Glutamatergic neuron (in vitro differentiated cells): Measurements from ENCODE around the gene CLNK. TPM values are rescaled to one million over a fixed set of nuclear protein-coding genes. Genes with fewer than 3 reads are reported as not detected.

Source experiments
- DNase-seq: peaks from one replicate; pipeline ENCODE4 v3.0.0; 2022
- H3K27ac Mint-ChIP-seq: one replicate; pipeline ENCODE4 v1.8.0; 2020; ENCODE audit warnings: mild to moderate bottlenecking, mixed read lengths, inconsistent platforms; ENCODE audit not compliant: unreplicated experiment
- H3K27me3 Mint-ChIP-seq: one replicate; pipeline ENCODE4 v1.8.0; 2020; ENCODE audit warnings: mild to moderate bottlenecking, moderate library complexity, mixed read lengths, inconsistent platforms; ENCODE audit not compliant: unreplicated experiment
- H3K36me3 Mint-ChIP-seq: one replicate; pipeline ENCODE4 v1.8.0; 2020; ENCODE audit warnings: mild to moderate bottlenecking, mixed read lengths, inconsistent platforms; ENCODE audit not compliant: unreplicated experiment
- H3K4me1 Mint-ChIP-seq: one replicate; pipeline ENCODE4 v1.8.0; 2020; ENCODE audit warnings: mild to moderate bottlenecking, low read depth, mixed read lengths, inconsistent platforms; ENCODE audit not compliant: unreplicated experiment
- H3K4me3 Mint-ChIP-seq: one replicate; pipeline ENCODE4 v1.8.0; 2020; ENCODE audit warnings: mild to moderate bottlenecking, mixed read lengths, inconsistent platforms; ENCODE audit not compliant: unreplicated experiment
- H3K9me3 Mint-ChIP-seq: one replicate; pipeline ENCODE4 v1.8.0; 2020; ENCODE audit warnings: mild to moderate bottlenecking, moderate library complexity, mixed read lengths, inconsistent platforms; ENCODE audit not compliant: unreplicated experiment
- total RNA-seq: library from RNA; stranded (reverse); fragmentation: NEBNext Ultra II Directional; extraction: Animal tissue kit (Norgen Biotek cat#: 25700); gene quantifications from one replicate; pipeline ENCODE4 v1.2.1, GENCODE V29; 2021; ENCODE audit not compliant: unreplicated experiment
- TF ChIP-seq, protein P1 (sequence below): fragments of 200-600 bp; sonication (generic); IDR thresholded peaks from one replicate; pipeline ENCODE4 v1.5.0; 2021; ENCODE audit not compliant: partially characterized antibody, unreplicated experiment

CLNK gene
- total RNA-seq, 1 donor from 2014 or later = not detected

DNA sequence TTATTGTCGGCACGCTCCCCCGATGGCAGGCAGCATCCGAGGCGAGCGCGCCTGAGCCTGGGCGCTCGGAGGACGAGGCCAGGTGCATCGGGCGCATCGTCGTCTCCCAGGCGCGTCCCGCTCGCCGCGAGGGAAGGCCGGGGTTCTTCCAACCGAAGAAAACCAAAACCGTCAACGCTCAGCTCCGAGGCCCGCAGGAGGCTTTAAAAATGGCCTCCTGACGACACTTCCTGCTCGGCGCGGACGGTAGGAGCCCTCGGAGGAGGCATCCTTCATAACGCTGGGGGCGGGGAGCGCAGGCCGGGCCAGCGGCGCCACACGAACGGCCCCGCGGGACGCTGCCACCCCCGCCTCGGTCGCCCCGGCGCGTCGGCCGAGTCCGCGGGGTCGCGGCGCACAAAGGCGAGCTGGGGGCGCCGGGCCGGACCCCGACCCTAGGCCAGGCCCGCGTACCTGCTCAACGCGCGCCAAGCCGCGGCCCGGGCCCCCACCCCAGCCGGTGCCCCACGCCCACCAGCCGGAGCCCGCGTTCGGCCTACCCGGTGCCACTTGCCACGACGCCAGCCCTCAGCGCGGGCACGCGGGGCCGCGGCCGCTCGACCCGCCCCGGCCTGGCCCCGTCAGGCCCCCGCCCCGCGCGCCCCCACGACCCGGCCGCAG, 227.8 kb downstream of the CLNK start:
- peaks cover 19% of the 10 kb centered on the region for H3K27me3 Mint-ChIP-seq
- H3K27ac Mint-ChIP-seq = peak overlapping the region; percentile 95
- peak; percentile 66 for DNase-seq
- TF ChIP-seq, protein P1, sequence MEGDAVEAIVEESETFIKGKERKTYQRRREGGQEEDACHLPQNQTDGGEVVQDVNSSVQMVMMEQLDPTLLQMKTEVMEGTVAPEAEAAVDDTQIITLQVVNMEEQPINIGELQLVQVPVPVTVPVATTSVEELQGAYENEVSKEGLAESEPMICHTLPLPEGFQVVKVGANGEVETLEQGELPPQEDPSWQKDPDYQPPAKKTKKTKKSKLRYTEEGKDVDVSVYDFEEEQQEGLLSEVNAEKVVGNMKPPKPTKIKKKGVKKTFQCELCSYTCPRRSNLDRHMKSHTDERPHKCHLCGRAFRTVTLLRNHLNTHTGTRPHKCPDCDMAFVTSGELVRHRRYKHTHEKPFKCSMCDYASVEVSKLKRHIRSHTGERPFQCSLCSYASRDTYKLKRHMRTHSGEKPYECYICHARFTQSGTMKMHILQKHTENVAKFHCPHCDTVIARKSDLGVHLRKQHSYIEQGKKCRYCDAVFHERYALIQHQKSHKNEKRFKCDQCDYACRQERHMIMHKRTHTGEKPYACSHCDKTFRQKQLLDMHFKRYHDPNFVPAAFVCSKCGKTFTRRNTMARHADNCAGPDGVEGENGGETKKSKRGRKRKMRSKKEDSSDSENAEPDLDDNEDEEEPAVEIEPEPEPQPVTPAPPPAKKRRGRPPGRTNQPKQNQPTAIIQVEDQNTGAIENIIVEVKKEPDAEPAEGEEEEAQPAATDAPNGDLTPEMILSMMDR = no peak
- H3K4me3 Mint-ChIP-seq = peak overlapping the region; percentile 96
- H3K36me3 Mint-ChIP-seq = peaks cover 26% of the 10 kb centered on the region
- peaks cover 12% of the 10 kb centered on the region for H3K4me1 Mint-ChIP-seq
- peaks cover 7% of the 10 kb centered on the region for H3K9me3 Mint-ChIP-seq

DNA sequence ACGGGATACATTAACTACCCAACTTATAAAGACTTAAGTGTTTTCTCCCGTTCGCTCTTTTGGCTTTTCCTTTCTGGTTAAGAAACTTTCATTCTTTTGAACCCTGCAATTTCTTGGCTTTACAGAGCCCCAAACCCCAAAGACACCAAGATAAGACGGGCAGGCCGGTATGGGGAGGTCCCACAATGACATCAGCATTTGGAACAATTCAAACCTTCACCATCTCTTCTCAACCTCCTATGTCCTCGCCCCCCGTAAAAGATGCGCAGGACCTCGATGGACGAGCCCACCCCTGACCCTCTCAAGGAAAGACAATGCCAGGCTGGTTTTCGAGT, 228.3 kb downstream of the CLNK start:
- DNase-seq = no peak
- peaks cover 26% of the 10 kb centered on the region for H3K36me3 Mint-ChIP-seq
- H3K27ac Mint-ChIP-seq = peak overlapping the region; percentile 95
- TF ChIP-seq, protein P1 = no peak
- H3K4me1 Mint-ChIP-seq = peaks cover 12% of the 10 kb centered on the region
- H3K27me3 Mint-ChIP-seq = peaks cover 17% of the 10 kb centered on the region
- peak overlapping the region; percentile 96 for H3K4me3 Mint-ChIP-seq
- H3K9me3 Mint-ChIP-seq = peaks cover 7% of the 10 kb centered on the region

DNA sequence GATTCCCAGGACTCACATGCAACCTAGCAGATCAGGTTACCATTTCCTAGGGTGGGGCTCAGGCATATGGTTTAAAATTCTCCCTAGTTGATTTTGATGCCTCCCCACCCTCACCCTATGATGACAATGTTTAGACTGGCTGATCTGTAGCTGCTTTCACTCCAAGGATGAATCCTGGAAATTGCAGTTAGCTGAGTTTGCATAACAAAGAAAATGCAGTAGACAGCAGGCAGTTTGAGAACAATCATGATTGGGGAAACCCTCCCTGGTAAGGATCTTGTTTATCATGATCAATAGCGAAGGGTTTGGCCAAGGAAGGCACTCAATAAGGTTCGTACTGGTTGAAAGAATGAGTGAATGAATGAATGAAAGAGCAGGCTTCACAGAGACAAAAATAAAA, 229.4 kb downstream of the CLNK start:
- Mint-ChIP-seq H3K27me3 (peaks cover 15% of the 10 kb centered on the region), H3K36me3 (peaks cover 29% of the 10 kb centered on the region), H3K4me1 (peaks cover 12% of the 10 kb centered on the region), H3K9me3 (peaks cover 2% of the 10 kb centered on the region), H3K27ac (peak overlapping the region; percentile 84), H3K4me3 (peak overlapping the region; percentile 76)
- DNase-seq = no peak
- TF ChIP-seq, protein P1 = no peak

DNA sequence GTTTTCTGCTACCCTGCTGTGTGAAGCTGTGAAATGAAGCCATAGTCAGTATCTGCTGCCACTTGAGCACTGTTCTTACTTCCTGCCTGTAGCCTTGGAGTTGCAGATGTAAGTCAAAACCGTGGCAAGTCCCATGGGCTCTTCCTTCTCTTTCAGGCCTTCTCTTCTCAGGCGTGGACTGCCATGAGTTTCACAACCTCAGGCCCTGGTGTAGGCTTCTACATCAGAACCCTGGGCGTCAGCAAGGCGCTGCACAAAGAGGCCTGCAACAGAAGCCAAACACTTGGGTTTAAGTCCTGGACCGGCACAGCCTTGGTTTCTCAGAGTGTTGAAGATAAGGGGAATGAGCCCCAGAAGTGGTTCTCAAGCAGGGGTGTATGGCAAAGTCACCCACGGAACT, 229.8 kb downstream of the CLNK start:
- Mint-ChIP-seq H3K9me3 (peaks cover 2% of the 10 kb centered on the region), H3K27ac (no peak overlapping the region), H3K36me3 (peaks cover 33% of the 10 kb centered on the region), H3K4me3 (peak overlapping the region; percentile 76), H3K4me1 (peaks cover 12% of the 10 kb centered on the region), H3K27me3 (peaks cover 15% of the 10 kb centered on the region)
- no peak for DNase-seq
- TF ChIP-seq, protein P1 = no peak

DNA sequence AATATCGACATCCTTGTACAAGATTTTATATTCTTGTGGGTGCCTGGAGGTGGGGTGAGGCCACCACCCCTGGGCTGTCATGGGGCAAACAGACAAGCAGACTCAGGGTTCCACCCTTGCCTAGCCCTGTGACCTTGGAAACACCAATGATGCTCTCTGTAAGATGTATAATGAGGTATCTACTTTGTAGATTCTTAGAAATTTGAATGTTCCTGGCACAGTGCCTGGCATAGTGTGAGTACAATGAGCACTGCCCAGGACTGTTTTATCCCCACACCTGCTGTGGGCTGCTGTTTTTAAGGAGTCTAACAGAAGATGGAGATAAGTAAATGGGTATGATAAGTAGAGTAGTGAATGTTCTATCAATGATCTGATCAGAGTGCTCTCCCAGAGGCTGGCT, 230.4 kb downstream of the CLNK start:
- Mint-ChIP-seq H3K9me3 (peaks cover 4% of the 10 kb centered on the region), H3K4me3 (peak overlapping the region; percentile 42), H3K36me3 (peaks cover 31% of the 10 kb centered on the region), H3K4me1 (peaks cover 15% of the 10 kb centered on the region), H3K27me3 (peaks cover 11% of the 10 kb centered on the region), H3K27ac (no peak overlapping the region)
- DNase-seq = no peak
- TF ChIP-seq, protein P1 = no peak
